DMS53 (cell line): Measurements from ENCODE around the gene PGLYRP2.
"Not testable (repeated sequence)": the region's sequence is repeated elsewhere in the genome, so short reads cannot be mapped to it uniquely, and the experiment has no call there.

ENCODE experiments used
- DNase-seq: peaks from one replicate; lab custom pipeline; 2025; lab: John Stamatoyannopoulos, UW

PGLYRP2 gene

DNA sequence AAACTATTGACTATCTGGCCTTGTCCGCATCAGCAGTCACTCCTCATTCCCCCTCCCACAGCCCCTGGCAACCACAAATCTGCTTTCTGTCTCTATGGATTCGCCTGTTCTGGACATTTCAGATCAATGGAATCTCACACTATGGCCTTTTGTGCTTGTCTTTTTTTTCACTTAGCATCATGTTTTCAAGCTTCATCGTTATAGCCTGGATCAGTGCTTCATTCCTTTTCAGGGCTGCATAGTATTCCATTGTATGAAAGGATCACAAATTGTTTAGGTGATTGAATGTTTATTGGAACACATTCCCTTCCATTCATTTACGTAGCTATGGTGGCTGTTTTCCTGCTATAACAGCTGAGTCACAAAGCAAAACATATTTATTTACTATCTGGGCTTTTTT, 7.7 kb upstream of the PGLYRP2 start:
- DNase-seq, result no peak

- not testable (repeated sequence) for DNase-seq
These were observed 6.5 kb upstream of the PGLYRP2 start for GRCh38 chr19:15485768-15486167.

- not testable (repeated sequence) for DNase-seq
These were observed 1.7 kb upstream of the PGLYRP2 start for GRCh38 chr19:15480996-15481395.

DNA sequence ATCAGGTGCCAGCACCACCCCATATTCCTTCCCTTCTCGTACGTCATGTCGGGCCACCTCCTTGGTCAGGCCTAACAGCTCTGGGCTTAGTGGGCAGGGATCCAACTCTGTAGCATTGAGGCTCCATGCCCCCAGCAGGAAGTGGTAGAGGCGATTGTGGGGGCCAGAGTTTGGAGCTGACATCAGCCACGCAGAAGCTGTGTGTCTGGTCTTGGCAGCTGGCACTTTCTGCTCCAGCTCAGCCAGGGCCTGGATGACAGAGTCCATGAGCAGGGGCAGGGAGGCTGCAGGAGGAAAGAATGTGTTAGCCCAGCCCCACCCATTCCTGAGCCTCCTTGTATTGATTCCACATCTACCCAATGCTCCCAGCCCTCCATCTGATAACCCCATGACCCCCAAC, 3.0 kb downstream of the PGLYRP2 start:
- no peak for DNase-seq

GRCh38 chr19:15475611-15476010, 3.7 kb downstream of the PGLYRP2 start:
- DNase-seq, result no peak

- no peak for DNase-seq
These were observed 4.1 kb downstream of the PGLYRP2 start for GRCh38 chr19:15475169-15475568.

GRCh38 chr19:15473821-15474220, 5.5 kb downstream of the PGLYRP2 start:
- DNase-seq, result not testable (repeated sequence)

- DNase-seq, result no peak
These were observed 7.6 kb downstream of the PGLYRP2 start for GRCh38 chr19:15471639-15472101.

DNA sequence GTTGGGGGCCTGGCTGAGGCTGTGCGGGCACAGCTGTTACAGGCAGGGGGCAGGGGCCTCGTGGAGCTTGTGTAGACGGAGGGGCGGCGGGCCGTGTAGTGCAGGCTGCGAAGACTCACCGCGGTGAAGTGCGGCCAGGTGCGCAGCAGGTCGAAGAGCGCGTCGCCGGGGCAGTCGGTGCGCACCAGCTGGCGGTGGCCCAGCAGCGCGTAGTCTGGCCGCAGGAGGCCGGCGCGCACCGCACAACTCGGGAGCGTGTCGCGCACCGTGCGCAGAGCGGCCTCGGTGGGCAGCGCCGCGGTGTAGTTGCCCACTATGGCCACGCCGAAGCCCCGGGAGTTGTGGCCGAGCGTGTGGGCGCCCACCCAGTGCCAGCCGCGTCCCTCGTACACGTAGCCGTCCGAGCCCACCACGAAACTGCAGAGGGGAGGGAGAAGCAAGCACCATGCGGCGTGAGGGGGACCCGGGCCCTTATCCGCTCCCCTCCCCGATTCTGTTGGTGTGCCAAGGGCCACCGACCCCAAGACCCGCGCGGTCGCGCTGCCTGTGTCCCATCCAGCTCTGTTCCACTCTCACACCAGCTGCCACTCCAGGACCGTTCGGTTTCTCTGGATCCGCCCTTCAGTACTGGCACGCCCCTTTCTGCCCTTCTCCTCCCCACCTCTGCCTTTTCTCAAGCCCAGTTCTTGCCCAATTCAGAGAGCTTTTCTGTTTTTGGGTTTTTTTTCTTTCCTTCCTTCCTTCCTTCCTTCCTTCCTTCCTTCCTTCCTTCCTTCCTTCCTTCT, 9.6 kb downstream of the PGLYRP2 start:
- DNase-seq, result peak; percentile 19

- DNase-seq, result no peak
These were observed 10.4 kb downstream of the PGLYRP2 start for GRCh38 chr19:15468675-15469512.

GRCh38 chr19:15467734-15468214, 11.5 kb downstream of the PGLYRP2 start:
- DNase-seq, result no peak

GRCh38 chr19:15466851-15467733, 12.2 kb downstream of the PGLYRP2 start:
- DNase-seq, result peak; percentile 50

DNA sequence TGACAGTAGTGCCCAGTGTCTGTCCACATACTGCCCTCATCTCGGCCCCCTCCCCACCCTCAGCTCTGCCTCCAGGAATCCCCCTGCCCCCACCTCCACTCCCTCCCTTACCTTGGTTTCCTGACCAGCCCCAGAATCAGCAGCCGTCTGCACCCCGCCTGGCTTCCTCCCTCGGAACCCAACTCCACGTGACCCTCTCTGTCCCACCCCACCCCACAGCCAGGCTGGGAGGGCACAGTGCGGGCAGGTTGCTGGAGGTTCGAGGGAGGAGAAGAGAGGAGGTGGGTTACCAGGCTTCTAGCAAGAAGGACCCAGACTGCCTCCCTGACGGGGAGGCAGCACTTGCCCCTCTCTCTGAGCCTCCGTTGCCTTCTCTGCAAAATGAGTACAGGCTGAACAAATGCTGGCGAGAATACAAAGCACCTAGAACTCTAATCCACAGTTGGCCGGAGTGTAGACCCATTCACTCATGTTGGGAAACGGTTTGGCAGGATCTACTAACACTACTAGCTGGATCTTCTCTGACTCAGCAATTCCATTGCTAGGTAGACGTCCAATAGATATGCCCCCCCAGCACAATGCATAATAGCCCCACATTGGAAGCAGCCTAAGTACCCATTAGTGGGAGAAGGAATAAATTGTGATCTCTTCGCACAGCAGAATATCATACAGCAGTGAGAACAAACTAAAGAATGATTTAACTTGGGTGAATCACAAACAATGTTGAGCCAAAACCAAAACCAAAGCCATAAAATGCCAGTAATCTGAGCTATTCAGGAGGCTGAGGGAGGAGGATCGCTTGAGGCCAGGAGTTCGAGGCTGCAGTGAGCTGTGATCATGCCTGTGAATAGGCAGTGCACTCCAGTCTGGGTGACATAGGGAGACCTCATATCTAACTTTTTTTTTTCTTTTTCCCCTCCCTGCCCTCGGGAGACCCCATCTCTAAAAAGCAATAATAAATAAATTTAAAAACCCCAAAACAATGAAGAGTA, 14.6 kb downstream of the PGLYRP2 start, which contains the start of gene RASAL3:
Gene RASAL3 (minus strand): TSS at position 151 of the 992 bp plus-strand sequence. CDS start 186 bp downstream, outside the sequence.
- DNase-seq, result no peak

DNA sequence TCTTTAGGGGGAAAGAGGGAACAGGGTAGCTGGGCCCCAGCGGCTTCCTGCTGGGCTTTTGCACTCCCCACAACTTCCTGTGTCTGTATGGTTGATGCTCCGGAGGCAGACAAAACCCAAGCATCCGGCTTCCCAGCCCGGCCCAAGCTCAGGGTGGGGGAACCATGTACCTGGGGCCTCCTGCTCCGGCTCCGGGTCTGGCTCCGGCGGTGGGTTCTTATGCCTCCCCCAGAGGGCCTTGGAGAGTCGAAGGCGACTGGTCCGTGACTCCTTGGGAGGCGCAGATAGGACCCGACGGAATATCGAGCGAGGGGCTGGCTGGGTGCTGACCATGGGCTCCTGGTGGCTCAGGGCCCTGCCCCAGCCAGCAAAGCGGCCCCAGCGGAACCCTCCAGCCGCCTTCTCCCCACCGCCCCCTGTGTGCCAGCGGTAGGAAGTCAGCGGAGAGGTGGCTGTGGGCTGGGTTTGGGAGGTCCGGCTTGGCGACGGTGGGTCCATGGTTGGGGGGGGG, 15.4 kb downstream of the PGLYRP2 start:
- DNase-seq, result no peak

GRCh38 chr19:15461694-15462093, 17.6 kb downstream of the PGLYRP2 start:
- no peak for DNase-seq

- no peak for DNase-seq
These were observed 21.4 kb downstream of the PGLYRP2 start for GRCh38 chr19:15457701-15458484.

- DNase-seq, result no peak
These were observed 22.2 kb downstream of the PGLYRP2 start for GRCh38 chr19:15456871-15457700.

DNA sequence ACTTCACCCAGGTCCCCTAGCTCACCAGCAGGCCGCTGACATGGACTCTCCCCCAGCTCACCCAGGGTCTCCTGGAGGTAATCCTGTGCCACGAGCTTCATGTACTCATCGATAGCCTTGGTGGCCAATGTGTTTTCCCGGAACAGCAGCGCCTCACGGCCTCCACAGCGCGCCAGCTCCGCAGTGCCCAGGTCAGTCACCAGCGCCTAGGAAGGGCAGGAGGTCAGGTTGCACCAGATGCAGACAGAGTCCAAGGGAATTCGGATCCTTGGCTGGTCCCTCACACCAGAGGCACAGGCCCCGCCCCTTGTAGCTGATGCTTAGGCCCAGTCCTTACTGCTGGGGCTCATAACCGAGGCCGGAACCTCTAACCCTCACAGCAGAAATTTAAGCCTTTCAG, 22.9 kb downstream of the PGLYRP2 start:
- DNase-seq, result no peak

- DNase-seq, result no peak
These were observed 23.3 kb downstream of the PGLYRP2 start for GRCh38 chr19:15455996-15456395.
